Uterus (tissue), 4 donors: ENCODE results near the gene TNFAIP8L3. TPM values are rescaled to one million over a fixed set of nuclear protein-coding genes. Genes with fewer than 3 reads are reported as not detected.
A peak's percentile ranks its signal among the peaks of the same experiment; 100 is the strongest.
"Not testable (repeated sequence)": the region's sequence is repeated elsewhere in the genome, so short reads cannot be mapped to it uniquely, and the experiment has no call there.

Experiments
- DNase-seq, 2 donors: peaks; one replicate each; pipeline ENCODE4 v3.0.0-alpha.2; 2019 to 2020
- H3K27ac ChIP-seq, 2 donors: fragments of 200-600 bp; sonication (generic); 1 replicate in 1 of 2; 2 replicates in 1 of 2; pipeline ENCODE4 v1.5.1; 2016 to 2018
- H3K27me3 ChIP-seq, 2 donors: fragments of 200-600 bp; sonication (generic); one replicate each; pipeline ENCODE4 v1.5.1; 2018 to 2019; ENCODE audit warnings: control low read depth in 1 of 2
- H3K36me3 ChIP-seq, 2 donors: fragments of 200-600 bp; sonication (generic); one replicate each; pipeline ENCODE4 v1.5.1; 2019; ENCODE audit warnings: control low read depth in 1 of 2
- H3K4me1 ChIP-seq, 2 donors: fragments of 200-600 bp; sonication (generic); one replicate each; pipeline ENCODE4 v1.5.1; 2018 to 2019; ENCODE audit warnings: control low read depth in 1 of 2
- H3K4me3 ChIP-seq, 2 donors: fragments of 200-600 bp; sonication (generic); 1 replicate in 1 of 2; 2 replicates in 1 of 2; pipeline ENCODE4 v1.5.1; 2018 to 2019; ENCODE audit warnings: mild to moderate bottlenecking in 1 of 2
- H3K9me3 ChIP-seq, 2 donors: fragments of 200-600 bp; sonication (generic); one replicate each; pipeline ENCODE4 v1.5.1; 2019; ENCODE audit warnings: control low read depth in 1 of 2
- CTCF ChIP-seq, 4 experiments: fragments of 200-600 bp in 2 of 4; fragments of 450-650 bp in 2 of 4; sonication (generic) in 2 of 4; IDR thresholded peaks; one replicate each; pipeline ENCODE4 v1.5.1; 2016 to 2019; ENCODE audit warnings: antibody characterized with exemption in 4 of 4, mild to moderate bottlenecking in 2 of 4, moderate library complexity in 1 of 4
- POLR2A ChIP-seq, 2 donors: fragments of 450-650 bp; IDR thresholded peaks; one replicate each; pipeline ENCODE4 v1.6.1; 2016; ENCODE audit warnings: antibody characterized with exemption in 2 of 2, mild to moderate bottlenecking in 1 of 2, moderate library complexity in 1 of 2
- intact Hi-C: fragments of 100-400 bp; cut with DNase I; formaldehyde crosslinking; loops from one replicate; pipeline ENCODE4 v1.15.1; 2023; ENCODE audit warnings: low total_unique reads
- total RNA-seq, 4 donors: library from RNA; depleted of rRNA in 3 of 4; stranded (reverse); fragments of >200 nt in 3 of 4; gene quantifications; one replicate each; pipeline versions ENCODE4 v1.1.0 to v1.2.4, GENCODE V29; 2014 to 2023
- donor health status: DM: yes; HTN: yes; CAD: no.

TNFAIP8L3 gene
- total RNA-seq: 100 to 1,000 TPM in 1 of 4 donors, 10 to 100 TPM in 3; 20.0 to 173 (median 43.2) TPM

GRCh38 chr15:51094606-51095569, at the start of gene TNFAIP8L3:
TSS of gene TNFAIP8L3 (minus strand) at chr15:51094906. CDS start at chr15:51094595, 311 bp downstream.
- Histone ChIP-seq H3K27me3 (no peaks in the 10 kb centered on the region), H3K27ac (peak within 1 kb of the TSS; percentile 92 to 98), H3K9me3 (no peaks in the 10 kb centered on the region), H3K36me3 (no peaks in the 10 kb centered on the region), H3K4me3 (peak within 1 kb of the TSS; percentile 57 to 88), H3K4me1 (peaks cover 4 to 5% of the 10 kb centered on the region in 2 donors)
- peak; percentile 62 to 66 for DNase-seq
- intact Hi-C loops: loop anchor here (5.0 kb wide), 1 partner anchor 48 kb away; no protein-coding TSS in a partner anchor
- TF ChIP-seq CTCF (IDR thresholded peaks at IDR 0.05) (no peak), POLR2A (IDR thresholded peaks at IDR 0.05) (peak in 1 of 2 donors; percentile 40)

GRCh38 chr15:51144021-51144532, 49.4 kb upstream of the TNFAIP8L3 start:
- intact Hi-C loops: no loop called here
- H3K27ac ChIP-seq: no peak overlapping the region
- DNase-seq: peak; percentile 33 to 34
- no peaks in the 10 kb centered on the region for H3K27me3 ChIP-seq
- TF ChIP-seq CTCF (IDR thresholded peaks at IDR 0.05): no peak
- TF ChIP-seq POLR2A (IDR thresholded peaks at IDR 0.05): no peak
- no peaks in the 10 kb centered on the region for H3K36me3 ChIP-seq
- H3K9me3 ChIP-seq: no peaks in the 10 kb centered on the region
- no peak overlapping the region for H3K4me3 ChIP-seq
- no peaks in the 10 kb centered on the region for H3K4me1 ChIP-seq

GRCh38 chr15:51140347-51140746, 45.6 kb upstream of the TNFAIP8L3 start:
- H3K4me1 ChIP-seq, DNase-seq, H3K27ac ChIP-seq, H3K27me3 ChIP-seq, intact Hi-C loops, H3K9me3 ChIP-seq, H3K36me3 ChIP-seq, H3K4me3 ChIP-seq: not testable (repeated sequence)

DNA sequence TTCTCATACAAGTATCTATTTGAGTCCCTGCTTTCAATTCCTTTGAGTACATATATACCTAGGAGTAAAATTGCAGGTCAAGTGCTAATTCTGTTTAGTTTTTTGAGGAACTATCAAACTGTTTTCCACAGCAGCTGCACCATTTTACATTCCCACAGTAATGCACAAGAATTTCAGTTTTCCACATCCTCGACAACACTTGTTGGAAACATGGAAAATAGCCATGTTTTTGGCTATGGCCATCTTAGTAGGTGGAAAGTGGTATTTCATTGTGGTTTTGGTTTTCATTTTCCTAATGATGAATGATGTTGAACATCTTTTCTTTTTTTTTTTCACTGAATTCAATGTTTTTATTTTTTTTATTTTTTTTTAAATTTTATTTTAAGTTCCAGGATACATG, 44.4 kb upstream of the TNFAIP8L3 start:
- intact Hi-C loops: no loop called here
- Histone ChIP-seq H3K4me1 (no peaks in the 10 kb centered on the region), H3K4me3 (no peak overlapping the region), H3K9me3 (no peaks in the 10 kb centered on the region), H3K27ac (no peak overlapping the region), H3K36me3 (no peaks in the 10 kb centered on the region), H3K27me3 (no peaks in the 10 kb centered on the region)
- no peak for DNase-seq
- TF ChIP-seq CTCF (IDR thresholded peaks at IDR 0.05) (no peak), POLR2A (IDR thresholded peaks at IDR 0.05) (no peak)

DNA sequence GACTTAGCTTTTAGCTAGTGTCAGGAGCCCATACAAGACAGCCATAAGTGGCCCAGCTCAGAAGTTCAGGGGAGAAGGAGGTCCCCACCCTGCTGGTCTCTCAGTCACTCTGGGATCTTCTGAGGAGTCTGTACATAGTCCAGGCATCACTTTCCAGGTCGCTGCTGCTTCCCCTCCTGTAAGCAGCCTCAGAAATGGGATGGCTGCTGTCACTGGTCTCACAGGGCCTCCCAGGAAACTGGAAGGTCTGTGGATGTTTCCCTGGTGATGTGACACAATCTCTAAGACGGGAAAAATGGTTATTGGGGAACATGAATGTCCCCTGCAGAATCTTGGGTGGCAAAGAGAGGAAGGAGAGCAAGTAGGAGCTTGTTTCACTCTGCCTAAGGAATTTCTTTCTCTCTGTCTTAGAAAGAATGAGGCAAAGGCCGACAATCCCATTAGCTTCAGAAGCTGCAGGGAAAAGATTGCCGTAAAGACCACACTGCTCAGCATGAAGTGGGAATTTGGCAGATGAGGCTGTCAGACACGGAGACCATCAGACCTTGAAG, 43.2 kb upstream of the TNFAIP8L3 start:
- intact Hi-C loops: no loop called here

More for the DNA sequence above, 43.2 kb upstream of the TNFAIP8L3 start:
- Histone ChIP-seq H3K9me3 (no peaks in the 10 kb centered on the region), H3K4me1 (no peaks in the 10 kb centered on the region), H3K27me3 (no peaks in the 10 kb centered on the region), H3K36me3 (no peaks in the 10 kb centered on the region), H3K27ac (no peak overlapping the region), H3K4me3 (no peak overlapping the region)
- DNase-seq: no peak
- TF ChIP-seq POLR2A (IDR thresholded peaks at IDR 0.05) (no peak), CTCF (IDR thresholded peaks at IDR 0.05) (no peak)
